Measurements from ENCODE around the gene SLC10A7. TPM values are rescaled to one million over a fixed set of nuclear protein-coding genes. Genes with fewer than 3 reads are reported as not detected.

Gene SLC10A7
- total RNA-seq, 2 experiments from 2014 or later: 10.7 to 11.0 TPM

- Mint-ChIP-seq H3K27me3 (no peaks in the 10 kb centered on the region), H3K4me3 (no peak overlapping the region), H3K4me1 (ENCODE audit: low read depth) (peaks cover 2% of the 10 kb centered on the region), H3K36me3 (ENCODE audit: low read depth) (peaks cover 12% of the 10 kb centered on the region), H3K27ac (no peak overlapping the region), H3K9me3 (no peaks in the 10 kb centered on the region)
- intact Hi-C loops (cut with micrococcal nuclease): no loop called here
- DNase-seq (no peak), ATAC-seq (no peak)
- ChIA-PET CTCF (interaction anchor here (0.9 kb wide), 1 partner anchor 18 kb away, joined by 3 read pairs; no protein-coding TSS in a partner anchor), POLR2A (no interaction called here)
- TF ChIP-seq, protein P1, sequence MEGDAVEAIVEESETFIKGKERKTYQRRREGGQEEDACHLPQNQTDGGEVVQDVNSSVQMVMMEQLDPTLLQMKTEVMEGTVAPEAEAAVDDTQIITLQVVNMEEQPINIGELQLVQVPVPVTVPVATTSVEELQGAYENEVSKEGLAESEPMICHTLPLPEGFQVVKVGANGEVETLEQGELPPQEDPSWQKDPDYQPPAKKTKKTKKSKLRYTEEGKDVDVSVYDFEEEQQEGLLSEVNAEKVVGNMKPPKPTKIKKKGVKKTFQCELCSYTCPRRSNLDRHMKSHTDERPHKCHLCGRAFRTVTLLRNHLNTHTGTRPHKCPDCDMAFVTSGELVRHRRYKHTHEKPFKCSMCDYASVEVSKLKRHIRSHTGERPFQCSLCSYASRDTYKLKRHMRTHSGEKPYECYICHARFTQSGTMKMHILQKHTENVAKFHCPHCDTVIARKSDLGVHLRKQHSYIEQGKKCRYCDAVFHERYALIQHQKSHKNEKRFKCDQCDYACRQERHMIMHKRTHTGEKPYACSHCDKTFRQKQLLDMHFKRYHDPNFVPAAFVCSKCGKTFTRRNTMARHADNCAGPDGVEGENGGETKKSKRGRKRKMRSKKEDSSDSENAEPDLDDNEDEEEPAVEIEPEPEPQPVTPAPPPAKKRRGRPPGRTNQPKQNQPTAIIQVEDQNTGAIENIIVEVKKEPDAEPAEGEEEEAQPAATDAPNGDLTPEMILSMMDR (IDR thresholded peaks at IDR 0.05): no peak
Measured at GRCh38 chr4:146329050-146329716, 192.6 kb downstream of the SLC10A7 start.

DNA sequence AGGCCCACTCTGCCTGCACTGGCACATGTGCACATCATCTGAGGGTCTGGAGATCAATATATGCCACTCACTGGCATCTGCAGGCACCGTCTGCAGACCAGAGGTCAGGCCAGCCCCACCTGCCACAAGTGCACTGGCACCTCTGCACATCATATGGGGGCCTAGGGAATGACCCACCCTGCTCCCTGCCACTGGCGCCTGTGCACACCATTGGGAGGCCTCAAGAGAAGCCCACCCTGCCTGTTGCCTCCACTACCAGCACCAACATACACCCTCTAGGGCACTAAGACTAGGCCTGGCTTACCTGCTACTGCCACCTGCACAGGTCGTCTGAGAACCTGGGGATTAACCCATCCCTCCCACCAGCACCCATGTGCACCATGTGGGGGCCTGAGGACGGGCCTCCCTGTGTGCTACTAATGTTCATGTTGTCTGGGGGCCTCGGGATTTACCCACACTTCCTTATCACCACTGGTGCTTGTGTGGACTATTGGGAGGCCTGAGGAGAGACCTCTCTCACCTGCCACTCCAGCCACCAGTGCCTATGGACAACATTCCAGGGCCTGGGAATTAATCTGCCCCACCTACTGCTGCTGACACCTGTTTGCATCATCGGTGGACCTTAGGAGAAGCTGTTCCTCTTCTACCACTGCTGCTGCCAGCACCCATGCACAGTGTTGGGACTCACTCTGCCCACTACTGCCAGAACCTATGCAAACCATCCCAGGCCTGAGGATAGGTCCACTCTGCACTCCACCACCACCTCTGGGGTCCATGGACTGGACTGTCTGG is 193.7 kb downstream of the SLC10A7 start:
- H3K4me3 Mint-ChIP-seq: no peak overlapping the region
- POLR2A ChIA-PET: no interaction called here

GRCh38 chr4:146318894-146319293 is 202.8 kb downstream of the SLC10A7 start:
- Mint-ChIP-seq H3K4me3 (no peak overlapping the region), H3K27me3 (no peaks in the 10 kb centered on the region), H3K27ac (no peak overlapping the region), H3K4me1 (ENCODE audit: low read depth) (no peaks in the 10 kb centered on the region), H3K36me3 (ENCODE audit: low read depth) (peaks cover 14% of the 10 kb centered on the region), H3K9me3 (no peaks in the 10 kb centered on the region)
- ChIA-PET POLR2A (no interaction called here), CTCF (no interaction called here)
- no peak for ATAC-seq
- TF ChIP-seq, protein P1 (IDR thresholded peaks at IDR 0.05): no peak
- no peak for DNase-seq
- intact Hi-C loops (cut with micrococcal nuclease): no loop called here

More for the DNA sequence above, 193.7 kb downstream of the SLC10A7 start:
- Mint-ChIP-seq H3K36me3 (ENCODE audit: low read depth) (peaks cover 21% of the 10 kb centered on the region), H3K4me1 (ENCODE audit: low read depth) (peaks cover 2% of the 10 kb centered on the region), H3K27me3 (no peaks in the 10 kb centered on the region), H3K27ac (no peak overlapping the region), H3K9me3 (no peaks in the 10 kb centered on the region)
- intact Hi-C loops (cut with micrococcal nuclease): no loop called here
- DNase-seq (no peak), ATAC-seq (no peak)
- TF ChIP-seq, protein P1 (IDR thresholded peaks at IDR 0.05): no peak
- CTCF ChIA-PET: no interaction called here

- Mint-ChIP-seq H3K9me3 (no peaks in the 10 kb centered on the region), H3K36me3 (ENCODE audit: low read depth) (peaks cover 4% of the 10 kb centered on the region), H3K27ac (no peak overlapping the region), H3K4me1 (ENCODE audit: low read depth) (no peaks in the 10 kb centered on the region), H3K27me3 (no peaks in the 10 kb centered on the region), H3K4me3 (no peak overlapping the region)
- ChIA-PET POLR2A (no interaction called here), CTCF (no interaction called here)
- TF ChIP-seq, protein P1 (IDR thresholded peaks at IDR 0.05): no peak
- ATAC-seq (no peak), DNase-seq (no peak)
- intact Hi-C loops (cut with micrococcal nuclease): no loop called here
Measured at GRCh38 chr4:146317783-146318182, 204.0 kb downstream of the SLC10A7 start.

DNA sequence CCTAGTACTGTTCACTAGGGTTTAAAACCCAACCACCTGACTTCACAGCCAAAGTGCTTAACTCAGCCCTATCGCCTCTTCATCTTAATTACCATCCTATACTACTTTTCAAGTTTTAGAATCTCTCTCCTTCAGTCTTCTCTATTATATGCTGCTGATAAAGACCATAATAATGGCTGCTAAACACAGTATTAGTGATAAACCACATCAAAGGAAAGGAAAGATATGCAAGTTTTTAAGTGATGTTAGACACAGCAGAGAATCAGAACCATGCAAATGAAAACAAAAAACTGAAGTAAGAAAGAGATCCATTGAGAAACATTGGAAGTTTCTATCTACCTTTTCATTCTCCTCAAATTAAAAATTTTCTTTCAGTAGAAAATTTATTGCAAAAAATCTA is 206.6 kb downstream of the SLC10A7 start:
- intact Hi-C loops (cut with micrococcal nuclease): no loop called here
- Mint-ChIP-seq H3K4me1 (ENCODE audit: low read depth) (no peaks in the 10 kb centered on the region), H3K27me3 (no peaks in the 10 kb centered on the region), H3K36me3 (ENCODE audit: low read depth) (no peaks in the 10 kb centered on the region), H3K4me3 (no peak overlapping the region), H3K9me3 (no peaks in the 10 kb centered on the region), H3K27ac (no peak overlapping the region)
- DNase-seq (no peak), ATAC-seq (no peak)
- CTCF ChIA-PET: no interaction called here
- POLR2A ChIA-PET: no interaction called here
- TF ChIP-seq, protein P1 (IDR thresholded peaks at IDR 0.05): no peak

Data from activated CD8-positive, alpha-beta T cell treated with anti-CD3 and anti-CD28 coated beads for 36 hours (primary cell).